ENCODE results near the gene GOLT1B. TPM values are rescaled to one million over a fixed set of nuclear protein-coding genes. Genes with fewer than 3 reads are reported as not detected.

The GOLT1B gene
- total RNA-seq, 1 donor from 2014 or later: 32.4 TPM

- Mint-ChIP-seq H3K36me3 (ENCODE audit: low read depth, unreplicated experiment) (no peaks in the 10 kb centered on the region), H3K9me3 (ENCODE audit: unreplicated experiment) (no peaks in the 10 kb centered on the region), H3K4me3 (ENCODE audit: unreplicated experiment) (no peak overlapping the region)
Observed at GRCh38 chr12:21518451-21518850, 16.9 kb downstream of the GOLT1B start.

GRCh38 chr12:21521541-21521940 lies 20.0 kb downstream of the GOLT1B start:
- Mint-ChIP-seq H3K4me1 (ENCODE audit: unreplicated experiment) (no peaks in the 10 kb centered on the region), H3K27ac (ENCODE audit: unreplicated experiment) (no peak overlapping the region), H3K27me3 (ENCODE audit: unreplicated experiment) (peaks cover 1% of the 10 kb centered on the region), H3K4me3 (ENCODE audit: unreplicated experiment) (no peak overlapping the region), H3K36me3 (ENCODE audit: low read depth, unreplicated experiment) (no peaks in the 10 kb centered on the region), H3K9me3 (ENCODE audit: unreplicated experiment) (no peaks in the 10 kb centered on the region)
- no peak for TF ChIP-seq CTCF (IDR thresholded peaks at IDR 0.05; ENCODE audit: unreplicated experiment)
- no peak for DNase-seq (ENCODE audit: low spot score)

More at GRCh38 chr12:21518451-21518850, 16.9 kb downstream of the GOLT1B start:
- TF ChIP-seq CTCF (IDR thresholded peaks at IDR 0.05; ENCODE audit: unreplicated experiment): no peak
- Mint-ChIP-seq H3K4me1 (ENCODE audit: unreplicated experiment) (no peaks in the 10 kb centered on the region), H3K27ac (ENCODE audit: unreplicated experiment) (no peak overlapping the region), H3K27me3 (ENCODE audit: unreplicated experiment) (no peaks in the 10 kb centered on the region)
- DNase-seq (ENCODE audit: low spot score): no peak

GRCh38 chr12:21523148-21523547 lies 21.6 kb downstream of the GOLT1B start:
- Mint-ChIP-seq H3K27me3 (ENCODE audit: unreplicated experiment) (peaks cover 1% of the 10 kb centered on the region), H3K9me3 (ENCODE audit: unreplicated experiment) (no peaks in the 10 kb centered on the region), H3K36me3 (ENCODE audit: low read depth, unreplicated experiment) (no peaks in the 10 kb centered on the region), H3K4me1 (ENCODE audit: unreplicated experiment) (no peaks in the 10 kb centered on the region), H3K27ac (ENCODE audit: unreplicated experiment) (no peak overlapping the region), H3K4me3 (ENCODE audit: unreplicated experiment) (no peak overlapping the region)
- no peak for DNase-seq (ENCODE audit: low spot score)
- no peak for TF ChIP-seq CTCF (IDR thresholded peaks at IDR 0.05; ENCODE audit: unreplicated experiment)

- H3K27ac Mint-ChIP-seq (ENCODE audit: unreplicated experiment): no peak within 1 kb of the TSS
- peaks cover 1% of the 10 kb centered on the region for H3K27me3 Mint-ChIP-seq (ENCODE audit: unreplicated experiment)
- no peak for DNase-seq (ENCODE audit: low spot score)
- no peak for TF ChIP-seq CTCF (IDR thresholded peaks at IDR 0.05; ENCODE audit: unreplicated experiment)
- H3K9me3 Mint-ChIP-seq (ENCODE audit: unreplicated experiment): no peaks in the 10 kb centered on the region
- no peaks in the 10 kb centered on the region for H3K4me1 Mint-ChIP-seq (ENCODE audit: unreplicated experiment)
- H3K4me3 Mint-ChIP-seq (ENCODE audit: unreplicated experiment): peak within 1 kb of the TSS; percentile 82
- H3K36me3 Mint-ChIP-seq (ENCODE audit: low read depth, unreplicated experiment): no peaks in the 10 kb centered on the region
Observed at GRCh38 chr12:21526053-21526452, 24.5 kb downstream of the GOLT1B start, which contains the start of gene SPX. Gene SPX (plus strand): TSS chr12:21526296. CDS start chr12:21526473, 177 bp downstream.

- peak overlapping the region; percentile 82 for H3K4me3 Mint-ChIP-seq (ENCODE audit: unreplicated experiment)
- no peaks in the 10 kb centered on the region for H3K4me1 Mint-ChIP-seq (ENCODE audit: unreplicated experiment)
- no peak overlapping the region for H3K27ac Mint-ChIP-seq (ENCODE audit: unreplicated experiment)
- H3K27me3 Mint-ChIP-seq (ENCODE audit: unreplicated experiment): peaks cover 1% of the 10 kb centered on the region
- no peak for DNase-seq (ENCODE audit: low spot score)
- TF ChIP-seq CTCF (IDR thresholded peaks at IDR 0.05; ENCODE audit: unreplicated experiment): no peak
- H3K36me3 Mint-ChIP-seq (ENCODE audit: low read depth, unreplicated experiment): no peaks in the 10 kb centered on the region
- no peaks in the 10 kb centered on the region for H3K9me3 Mint-ChIP-seq (ENCODE audit: unreplicated experiment)
Observed at GRCh38 chr12:21526721-21527345, 25.2 kb downstream of the GOLT1B start.
